Esophagus muscularis mucosa (tissue), 4 donors: Measurements from ENCODE around the gene SMIM20. TPM values are rescaled to one million over a fixed set of nuclear protein-coding genes. Genes with fewer than 3 reads are reported as not detected.

ENCODE experiments used
- DNase-seq: peaks from one replicate; pipeline ENCODE4 v3.0.0-alpha.2; 2017; ENCODE audit errors: extremely low spot score
- H3K27ac ChIP-seq, 4 donors: fragments of 200-600 bp; sonication (generic); replicated peaks in 1 of 4; 1 replicate in 3 of 4; 2 replicates in 1 of 4; pipeline ENCODE4 v1.5.1; 2016 to 2019; ENCODE audit warnings: mild to moderate bottlenecking in 1 of 4
- H3K27me3 ChIP-seq, 4 donors: fragments of 200-600 bp; sonication (generic); one replicate each; pipeline versions ENCODE4 v1.5.1 to v1.6.0; 2016 to 2019
- H3K36me3 ChIP-seq, 4 donors: fragments of 200-600 bp; sonication (generic); one replicate each; pipeline ENCODE4 v1.5.1; 2016 to 2019
- H3K4me1 ChIP-seq, 4 donors: fragments of 200-600 bp; sonication (generic); one replicate each; pipeline ENCODE4 v1.5.1; 2016 to 2019
- H3K4me3 ChIP-seq, 4 donors: fragments of 200-600 bp; sonication (generic); 1 replicate in 2 of 4; 2 replicates in 2 of 4; pipeline ENCODE4 v1.5.1; 2016 to 2019; ENCODE audit warnings: mild to moderate bottlenecking in 4 of 4, moderate library complexity in 1 of 4
- H3K9me3 ChIP-seq, 4 donors: fragments of 200-600 bp; sonication (generic); 1 replicate in 3 of 4; 2 replicates in 1 of 4; pipeline ENCODE4 v1.5.1; 2016 to 2019
- EP300 ChIP-seq: sonication (generic); formaldehyde crosslinking; IDR thresholded peaks from one replicate; pipeline ENCODE4 v1.6.1; 2017; ENCODE audit warnings: antibody characterized with exemption
- POLR2A ChIP-seq: fragments of 450-650 bp; IDR thresholded peaks from one replicate; pipeline ENCODE4 v1.6.1; 2017; ENCODE audit warnings: antibody characterized with exemption, moderate library complexity, mild to moderate bottlenecking, low read depth
- POLR2AphosphoS5 ChIP-seq, 2 donors: sonication (generic); formaldehyde crosslinking; IDR thresholded peaks; one replicate each; pipeline ENCODE4 v1.6.1; 2017; ENCODE audit warnings: antibody characterized with exemption in 2 of 2
- WGBS: methylation state at CpG from one replicate; pipeline ENCODE4 v1.1.5; 2018; 5-methylcytosine and 5-hydroxymethylcytosine counted together
- intact Hi-C: fragments of 100-400 bp; cut with DNase I; formaldehyde crosslinking; loops from one replicate; pipeline ENCODE4 v1.15.1; 2023
- total RNA-seq, 4 donors: library from RNA; depleted of rRNA; stranded (reverse); fragments of >200 nt; gene quantifications; one replicate each; pipeline versions ENCODE4 v1.1.0 to v1.2.1, GENCODE V29; 2016
- TF ChIP-seq, protein P1 (sequence below), 3 experiments: fragments of 200-600 bp in 2 of 3; fragments of 450-650 bp in 1 of 3; sonication (generic) in 2 of 3; IDR thresholded peaks; one replicate each; pipeline ENCODE4 v1.5.1; 2017 to 2019; ENCODE audit warnings: antibody characterized with exemption in 3 of 3, mild to moderate bottlenecking in 2 of 3, moderate library complexity in 1 of 3

Gene SMIM20
- total RNA-seq, 4 donors from 2014 or later = 24.0 to 33.2 (median 26.9) TPM

DNA sequence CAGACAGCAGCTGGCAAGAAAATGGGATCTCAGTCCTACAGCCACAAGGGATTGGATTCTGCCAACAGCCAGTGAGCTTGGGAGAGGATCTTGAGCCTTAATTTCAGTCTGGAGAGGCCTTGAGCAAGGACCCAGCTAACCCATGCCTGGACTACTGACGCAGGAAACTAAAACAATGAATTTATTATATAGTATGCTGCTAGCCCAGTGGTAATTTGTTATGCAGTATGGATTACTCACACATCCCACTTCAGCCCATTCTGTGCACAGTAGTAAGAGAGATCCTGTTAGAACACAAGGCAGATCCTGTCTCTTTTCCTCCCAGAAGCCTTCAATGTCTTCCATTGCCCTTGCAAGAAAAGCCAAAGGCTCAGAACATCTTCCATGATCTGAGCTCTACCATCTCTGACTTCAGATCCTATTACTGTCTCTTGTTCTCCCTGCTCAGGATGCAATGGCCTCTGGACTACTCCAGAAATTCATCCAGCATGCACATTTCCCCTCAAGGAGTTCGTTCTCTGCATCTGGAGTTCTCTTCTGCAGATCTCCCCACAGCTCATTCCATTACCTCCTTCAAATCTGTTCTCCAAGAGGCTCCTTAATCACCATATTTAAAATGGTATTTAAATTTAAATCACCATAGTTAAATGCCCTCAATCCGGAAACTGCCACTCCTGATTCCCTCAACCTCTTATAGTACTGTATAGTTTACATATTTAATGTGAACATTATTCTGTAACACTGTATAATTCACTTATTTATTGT lies 27.6 kb downstream of the SMIM20 start:
- 89% methylated on average over 3 of the region's 3 CpGs for WGBS
- intact Hi-C loops = no loop called here
- no peak for TF ChIP-seq EP300
- no peak for TF ChIP-seq POLR2AphosphoS5 (IDR thresholded peaks at IDR 0.05)
- no peak for TF ChIP-seq POLR2A
- TF ChIP-seq, protein P1, sequence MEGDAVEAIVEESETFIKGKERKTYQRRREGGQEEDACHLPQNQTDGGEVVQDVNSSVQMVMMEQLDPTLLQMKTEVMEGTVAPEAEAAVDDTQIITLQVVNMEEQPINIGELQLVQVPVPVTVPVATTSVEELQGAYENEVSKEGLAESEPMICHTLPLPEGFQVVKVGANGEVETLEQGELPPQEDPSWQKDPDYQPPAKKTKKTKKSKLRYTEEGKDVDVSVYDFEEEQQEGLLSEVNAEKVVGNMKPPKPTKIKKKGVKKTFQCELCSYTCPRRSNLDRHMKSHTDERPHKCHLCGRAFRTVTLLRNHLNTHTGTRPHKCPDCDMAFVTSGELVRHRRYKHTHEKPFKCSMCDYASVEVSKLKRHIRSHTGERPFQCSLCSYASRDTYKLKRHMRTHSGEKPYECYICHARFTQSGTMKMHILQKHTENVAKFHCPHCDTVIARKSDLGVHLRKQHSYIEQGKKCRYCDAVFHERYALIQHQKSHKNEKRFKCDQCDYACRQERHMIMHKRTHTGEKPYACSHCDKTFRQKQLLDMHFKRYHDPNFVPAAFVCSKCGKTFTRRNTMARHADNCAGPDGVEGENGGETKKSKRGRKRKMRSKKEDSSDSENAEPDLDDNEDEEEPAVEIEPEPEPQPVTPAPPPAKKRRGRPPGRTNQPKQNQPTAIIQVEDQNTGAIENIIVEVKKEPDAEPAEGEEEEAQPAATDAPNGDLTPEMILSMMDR (IDR thresholded peaks at IDR 0.05) = no peak
- no peak for DNase-seq
- H3K4me3 ChIP-seq = no peak overlapping the region
- H3K4me1 ChIP-seq = peaks cover 0 to 4% (median 2%) of the 10 kb centered on the region in 4 donors
- no peak overlapping the region for H3K27ac ChIP-seq
- H3K9me3 ChIP-seq = no peaks in the 10 kb centered on the region
- H3K36me3 ChIP-seq = no peaks in the 10 kb centered on the region
- H3K27me3 ChIP-seq = no peaks in the 10 kb centered on the region

GRCh38 chr4:25943312-25943711 lies 29.3 kb downstream of the SMIM20 start:
- Histone ChIP-seq H3K4me3 (no peak overlapping the region), H3K36me3 (no peaks in the 10 kb centered on the region), H3K4me1 (peaks cover 0 to 3% (median 0%) of the 10 kb centered on the region in 4 donors), H3K27ac (no peak overlapping the region), H3K27me3 (no peaks in the 10 kb centered on the region), H3K9me3 (no peaks in the 10 kb centered on the region)
- DNase-seq = no peak
- intact Hi-C loops = no loop called here
- TF ChIP-seq EP300 = no peak
- TF ChIP-seq POLR2A = no peak
- TF ChIP-seq, protein P1 (IDR thresholded peaks at IDR 0.05) = no peak
- TF ChIP-seq POLR2AphosphoS5 (IDR thresholded peaks at IDR 0.05) = no peak

- Histone ChIP-seq H3K27me3 (no peaks in the 10 kb centered on the region), H3K36me3 (no peaks in the 10 kb centered on the region), H3K9me3 (no peaks in the 10 kb centered on the region), H3K27ac (no peak overlapping the region), H3K4me3 (no peak overlapping the region), H3K4me1 (no peaks in the 10 kb centered on the region)
- TF ChIP-seq, protein P1 (IDR thresholded peaks at IDR 0.05) = no peak
- TF ChIP-seq POLR2AphosphoS5 (IDR thresholded peaks at IDR 0.05) = no peak
- TF ChIP-seq EP300 = no peak
- TF ChIP-seq POLR2A = no peak
- no peak for DNase-seq
- intact Hi-C loops = no loop called here
These were observed 29.8 kb downstream of the SMIM20 start for GRCh38 chr4:25943805-25944204.

DNA sequence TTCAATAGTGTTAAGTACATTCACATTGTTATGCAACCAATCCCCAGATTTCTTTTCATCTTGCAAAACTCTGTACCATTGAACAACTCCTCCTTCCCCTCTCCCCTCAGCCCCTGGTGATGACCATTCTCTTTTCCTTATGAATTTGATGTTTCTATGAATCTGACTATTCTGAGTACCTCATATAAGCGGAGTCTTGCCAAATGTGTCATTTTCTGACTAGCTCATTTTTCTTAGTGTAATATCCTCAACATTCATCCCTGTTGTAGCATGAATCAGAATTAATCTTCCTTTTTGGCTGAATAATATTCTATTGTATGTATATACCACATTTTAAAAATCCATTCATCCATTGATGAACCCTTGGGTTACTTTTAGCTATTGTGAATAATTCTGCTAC lies 34.0 kb downstream of the SMIM20 start:
- Histone ChIP-seq H3K4me1 (peaks cover 0 to 6% (median 0%) of the 10 kb centered on the region in 4 donors), H3K27me3 (peaks cover 0 to 19% (median 0%) of the 10 kb centered on the region in 4 donors), H3K27ac (no peak overlapping the region), H3K9me3 (no peaks in the 10 kb centered on the region), H3K4me3 (no peak overlapping the region), H3K36me3 (no peaks in the 10 kb centered on the region)
- TF ChIP-seq POLR2AphosphoS5 (IDR thresholded peaks at IDR 0.05) (no peak), EP300 (no peak), POLR2A (no peak)
- TF ChIP-seq, protein P1 (IDR thresholded peaks at IDR 0.05) = no peak
- intact Hi-C loops = no loop called here
- WGBS = 97% methylated on average over 1 of the region's 1 CpG
- DNase-seq = no peak
